ENCODE measurements around the gene PSMD6.

Gene PSMD6

GRCh38 chr3:64023187-64023860, at the start of gene PSMD6:
Gene PSMD6 (minus strand): TSS chr3:64023494. CDS start chr3:64023419, 75 bp downstream.
- H3K9ac ChIP-seq (ENCODE audit: low read depth, low read length), result peak within 1 kb of the TSS; percentile 96
- no peaks in the 10 kb centered on the region for H3K9me3 ChIP-seq (ENCODE audit: control insufficient read depth, insufficient read depth, low read length)
- peaks cover 16% of the 10 kb centered on the region for H3K36me3 ChIP-seq (ENCODE audit: insufficient read depth, low read length)
- H3K4me1 ChIP-seq (ENCODE audit: insufficient read depth, low read length), result peaks cover 8% of the 10 kb centered on the region; the same call in 1 of the 2 replicates

- Histone ChIP-seq H3K9me3 (ENCODE audit: control insufficient read depth, insufficient read depth, low read length) (no peaks in the 10 kb centered on the region), H3K9ac (ENCODE audit: low read depth, low read length) (no peak overlapping the region), H3K4me1 (ENCODE audit: insufficient read depth, low read length) (no peaks in the 10 kb centered on the region), H3K36me3 (ENCODE audit: insufficient read depth, low read length) (no peaks in the 10 kb centered on the region)
Measured at GRCh38 chr3:64072126-64072525, 48.8 kb upstream of the PSMD6 start.

GRCh38 chr3:64070704-64071103, 47.4 kb upstream of the PSMD6 start:
- Histone ChIP-seq H3K9ac (ENCODE audit: low read depth, low read length) (no peak overlapping the region), H3K36me3 (ENCODE audit: insufficient read depth, low read length) (no peaks in the 10 kb centered on the region), H3K9me3 (ENCODE audit: control insufficient read depth, insufficient read depth, low read length) (no peaks in the 10 kb centered on the region), H3K4me1 (ENCODE audit: insufficient read depth, low read length) (no peaks in the 10 kb centered on the region)

GRCh38 chr3:64067506-64068346, 44.4 kb upstream of the PSMD6 start:
- Histone ChIP-seq H3K4me1 (ENCODE audit: insufficient read depth, low read length) (peaks cover 15% of the 10 kb centered on the region), H3K9ac (ENCODE audit: low read depth, low read length) (no peak overlapping the region), H3K36me3 (ENCODE audit: insufficient read depth, low read length) (no peaks in the 10 kb centered on the region), H3K9me3 (ENCODE audit: control insufficient read depth, insufficient read depth, low read length) (no peaks in the 10 kb centered on the region)

- Histone ChIP-seq H3K9me3 (ENCODE audit: control insufficient read depth, insufficient read depth, low read length) (no peaks in the 10 kb centered on the region), H3K4me1 (ENCODE audit: insufficient read depth, low read length) (peaks cover 19% of the 10 kb centered on the region), H3K36me3 (ENCODE audit: insufficient read depth, low read length) (no peaks in the 10 kb centered on the region), H3K9ac (ENCODE audit: low read depth, low read length) (no peak overlapping the region)
Measured at GRCh38 chr3:64064804-64065203, 41.5 kb upstream of the PSMD6 start.

GRCh38 chr3:64063983-64064438, 40.7 kb upstream of the PSMD6 start:
- Histone ChIP-seq H3K4me1 (ENCODE audit: insufficient read depth, low read length) (peaks cover 19% of the 10 kb centered on the region), H3K36me3 (ENCODE audit: insufficient read depth, low read length) (no peaks in the 10 kb centered on the region), H3K9ac (ENCODE audit: low read depth, low read length) (no peak overlapping the region), H3K9me3 (ENCODE audit: control insufficient read depth, insufficient read depth, low read length) (no peaks in the 10 kb centered on the region)

GRCh38 chr3:64063207-64063982, 40.1 kb upstream of the PSMD6 start:
- Histone ChIP-seq H3K9ac (ENCODE audit: low read depth, low read length) (no peak overlapping the region), H3K36me3 (ENCODE audit: insufficient read depth, low read length) (no peaks in the 10 kb centered on the region), H3K9me3 (ENCODE audit: control insufficient read depth, insufficient read depth, low read length) (no peaks in the 10 kb centered on the region), H3K4me1 (ENCODE audit: insufficient read depth, low read length) (peaks cover 19% of the 10 kb centered on the region)

GRCh38 chr3:64061628-64062027, 38.3 kb upstream of the PSMD6 start:
- no peaks in the 10 kb centered on the region for H3K36me3 ChIP-seq (ENCODE audit: insufficient read depth, low read length)
- H3K9ac ChIP-seq (ENCODE audit: low read depth, low read length), result no peak overlapping the region
- peaks cover 19% of the 10 kb centered on the region for H3K4me1 ChIP-seq (ENCODE audit: insufficient read depth, low read length)
- no peaks in the 10 kb centered on the region for H3K9me3 ChIP-seq (ENCODE audit: control insufficient read depth, insufficient read depth, low read length)

GRCh38 chr3:64059484-64060175, 36.3 kb upstream of the PSMD6 start:
- Histone ChIP-seq H3K36me3 (ENCODE audit: insufficient read depth, low read length) (no peaks in the 10 kb centered on the region), H3K9ac (ENCODE audit: low read depth, low read length) (no peak overlapping the region), H3K9me3 (ENCODE audit: control insufficient read depth, insufficient read depth, low read length) (no peaks in the 10 kb centered on the region), H3K4me1 (ENCODE audit: insufficient read depth, low read length) (peaks cover 19% of the 10 kb centered on the region)

GRCh38 chr3:64058566-64058965, 35.3 kb upstream of the PSMD6 start:
- peaks cover 12% of the 10 kb centered on the region for H3K4me1 ChIP-seq (ENCODE audit: insufficient read depth, low read length)
- H3K36me3 ChIP-seq (ENCODE audit: insufficient read depth, low read length), result no peaks in the 10 kb centered on the region
- H3K9me3 ChIP-seq (ENCODE audit: control insufficient read depth, insufficient read depth, low read length), result no peaks in the 10 kb centered on the region
- no peak overlapping the region for H3K9ac ChIP-seq (ENCODE audit: low read depth, low read length)

GRCh38 chr3:64057231-64057630, 33.9 kb upstream of the PSMD6 start:
- no peaks in the 10 kb centered on the region for H3K4me1 ChIP-seq (ENCODE audit: insufficient read depth, low read length)
- no peaks in the 10 kb centered on the region for H3K36me3 ChIP-seq (ENCODE audit: insufficient read depth, low read length)
- H3K9me3 ChIP-seq (ENCODE audit: control insufficient read depth, insufficient read depth, low read length), result no peaks in the 10 kb centered on the region
- H3K9ac ChIP-seq (ENCODE audit: low read depth, low read length), result no peak overlapping the region

- no peak overlapping the region for H3K9ac ChIP-seq (ENCODE audit: low read depth, low read length)
- no peaks in the 10 kb centered on the region for H3K36me3 ChIP-seq (ENCODE audit: insufficient read depth, low read length)
- no peaks in the 10 kb centered on the region for H3K9me3 ChIP-seq (ENCODE audit: control insufficient read depth, insufficient read depth, low read length)
- H3K4me1 ChIP-seq (ENCODE audit: insufficient read depth, low read length), result no peaks in the 10 kb centered on the region
Measured at GRCh38 chr3:64056606-64057180, 33.4 kb upstream of the PSMD6 start.

GRCh38 chr3:64055076-64055475, 31.8 kb upstream of the PSMD6 start:
- Histone ChIP-seq H3K4me1 (ENCODE audit: insufficient read depth, low read length) (0 out of 2 replicates have a peak, but pooled peaks cover under 1% of the 10 kb centered on the region), H3K9me3 (ENCODE audit: control insufficient read depth, insufficient read depth, low read length) (no peaks in the 10 kb centered on the region), H3K36me3 (ENCODE audit: insufficient read depth, low read length) (no peaks in the 10 kb centered on the region), H3K9ac (ENCODE audit: low read depth, low read length) (no peak overlapping the region)

- Histone ChIP-seq H3K36me3 (ENCODE audit: insufficient read depth, low read length) (no peaks in the 10 kb centered on the region), H3K9me3 (ENCODE audit: control insufficient read depth, insufficient read depth, low read length) (no peaks in the 10 kb centered on the region), H3K9ac (ENCODE audit: low read depth, low read length) (no peak overlapping the region), H3K4me1 (ENCODE audit: insufficient read depth, low read length) (peaks cover 6% of the 10 kb centered on the region)
Measured at GRCh38 chr3:64054488-64054887, 31.2 kb upstream of the PSMD6 start.
